GM19395 (cell line): ENCODE measurements around the gene GZMM.

Experiments used
- ATAC-seq: cut with Tn5 transposase; IDR thresholded peaks from one replicate; pipeline ENCODE4 v1.9.1; 2021; ENCODE audit warnings: mild to moderate bottlenecking, moderate library complexity; ENCODE audit not compliant: unreplicated experiment

The GZMM gene

DNA sequence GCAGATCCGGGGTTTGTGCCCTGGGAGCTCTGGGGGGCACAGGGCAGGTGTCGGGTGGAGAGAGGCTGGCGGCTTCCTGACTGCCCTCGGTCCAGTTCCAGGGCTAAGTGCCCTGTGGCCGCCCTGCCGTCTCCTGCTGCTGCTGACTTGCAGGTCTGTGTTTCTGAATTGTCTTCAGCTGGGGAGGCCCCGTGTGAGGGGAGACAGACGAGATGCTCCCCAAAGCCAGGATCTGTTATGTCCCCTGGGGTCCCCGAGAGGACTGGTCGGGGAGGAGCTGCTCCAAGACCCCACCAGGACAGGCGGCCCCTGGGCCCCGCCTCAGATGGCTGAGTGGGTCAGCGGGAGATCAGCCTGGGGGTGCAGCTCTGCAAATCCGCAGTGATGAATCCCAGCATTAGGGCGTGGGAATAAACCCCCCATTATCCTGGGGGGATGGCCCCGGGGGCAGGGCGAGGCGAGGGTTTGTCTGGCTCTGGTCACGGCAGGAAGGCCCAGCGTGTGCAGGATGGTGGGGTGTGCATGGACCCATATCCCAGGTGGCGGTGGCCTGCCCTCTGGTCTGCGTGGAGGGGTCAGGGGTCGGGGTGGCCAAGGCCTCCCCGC is 50.5 kb downstream of the GZMM start:
- no peak for ATAC-seq

DNA sequence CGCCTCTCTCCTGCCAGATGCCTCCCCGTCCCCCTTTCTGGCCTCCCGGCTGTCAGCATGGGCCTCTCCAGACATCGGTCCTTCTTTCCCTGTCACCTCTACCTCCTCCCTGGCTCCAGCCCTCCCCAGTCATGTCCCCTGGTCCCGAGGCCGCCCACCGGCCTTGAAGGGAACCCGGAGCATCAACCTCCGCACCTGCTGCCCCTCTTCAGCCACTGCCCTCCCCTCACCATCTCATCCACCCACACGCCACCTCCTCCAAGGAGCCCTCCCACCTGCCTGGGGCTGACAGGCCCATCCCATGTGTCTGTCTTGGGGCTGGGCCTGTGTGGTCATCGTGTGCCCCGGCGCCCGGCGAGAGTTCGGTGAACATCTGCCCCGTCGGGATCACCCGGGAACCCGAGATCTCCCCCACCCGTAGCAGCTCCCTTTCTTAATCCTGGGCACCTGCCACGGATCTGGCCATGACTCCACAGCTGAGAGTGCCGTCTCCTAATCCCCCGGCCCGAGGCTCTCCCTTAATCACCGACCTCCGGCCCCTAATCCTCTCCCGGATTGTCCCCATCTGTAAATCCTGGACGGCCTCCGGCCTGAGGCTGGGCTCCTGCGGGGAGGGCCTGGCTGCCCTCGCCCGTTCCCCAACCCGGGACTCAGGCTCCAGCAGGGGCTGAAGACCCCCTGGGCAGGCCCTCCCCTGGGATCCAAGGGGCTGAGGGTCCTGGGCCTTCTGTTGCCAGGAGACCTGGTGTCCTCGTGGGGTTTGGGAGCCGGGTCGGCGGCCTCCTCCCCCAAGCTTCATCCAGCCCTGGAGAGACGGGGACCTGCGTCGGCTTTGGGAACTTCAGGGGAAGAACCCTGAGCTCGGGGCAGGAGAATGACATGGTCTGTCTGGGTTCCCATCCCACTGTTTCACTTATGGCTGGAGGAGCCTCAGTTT is 51.7 kb downstream of the GZMM start:
- ATAC-seq = no peak

- ATAC-seq = no peak
These were observed 52.4 kb downstream of the GZMM start for GRCh38 chr19:596263-596655.

GRCh38 chr19:597406-598315 is 53.8 kb downstream of the GZMM start:
- no peak for ATAC-seq
